ENCODE measurements around the gene NTN1.

DNA sequence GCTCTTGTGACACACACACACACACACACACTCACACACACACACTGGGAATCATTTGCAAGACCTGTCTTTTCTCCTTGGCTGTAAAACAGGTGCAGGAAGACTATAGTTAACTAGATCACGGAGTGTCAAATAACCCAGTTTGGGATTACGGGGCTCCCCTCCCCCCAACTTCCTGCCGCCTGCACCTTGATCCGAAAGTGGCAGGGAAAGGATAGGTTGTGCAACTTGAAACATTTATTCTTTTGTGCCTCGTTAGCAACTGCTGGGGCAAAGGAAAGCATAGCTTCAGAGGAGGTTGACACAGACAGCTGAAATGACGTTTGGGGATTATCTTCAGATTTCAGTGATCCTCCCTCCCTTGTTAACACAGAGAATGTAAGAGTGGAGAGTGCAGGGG, 149.5 kb downstream of the NTN1 start:
- TF ChIP-seq POLR2A (IDR thresholded peaks at IDR 0.05) = no peak
- TF ChIP-seq, protein P1, sequence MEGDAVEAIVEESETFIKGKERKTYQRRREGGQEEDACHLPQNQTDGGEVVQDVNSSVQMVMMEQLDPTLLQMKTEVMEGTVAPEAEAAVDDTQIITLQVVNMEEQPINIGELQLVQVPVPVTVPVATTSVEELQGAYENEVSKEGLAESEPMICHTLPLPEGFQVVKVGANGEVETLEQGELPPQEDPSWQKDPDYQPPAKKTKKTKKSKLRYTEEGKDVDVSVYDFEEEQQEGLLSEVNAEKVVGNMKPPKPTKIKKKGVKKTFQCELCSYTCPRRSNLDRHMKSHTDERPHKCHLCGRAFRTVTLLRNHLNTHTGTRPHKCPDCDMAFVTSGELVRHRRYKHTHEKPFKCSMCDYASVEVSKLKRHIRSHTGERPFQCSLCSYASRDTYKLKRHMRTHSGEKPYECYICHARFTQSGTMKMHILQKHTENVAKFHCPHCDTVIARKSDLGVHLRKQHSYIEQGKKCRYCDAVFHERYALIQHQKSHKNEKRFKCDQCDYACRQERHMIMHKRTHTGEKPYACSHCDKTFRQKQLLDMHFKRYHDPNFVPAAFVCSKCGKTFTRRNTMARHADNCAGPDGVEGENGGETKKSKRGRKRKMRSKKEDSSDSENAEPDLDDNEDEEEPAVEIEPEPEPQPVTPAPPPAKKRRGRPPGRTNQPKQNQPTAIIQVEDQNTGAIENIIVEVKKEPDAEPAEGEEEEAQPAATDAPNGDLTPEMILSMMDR (IDR thresholded peaks at IDR 0.05) = no peak
- TF ChIP-seq EP300 (IDR thresholded peaks at IDR 0.05) = no peak

All from gastroesophageal sphincter (tissue), 3 donors.